DOHH2 (cell line): ENCODE results near the gene PNMA1.
A peak's percentile ranks its signal among the peaks of the same experiment; 100 is the strongest.

ENCODE experiments used
- H3F3A ChIP-seq: fragments of 200-600 bp; sonication (generic), shearing (Covaris generic); 2 replicates; pipeline ENCODE4 v1.6.0; 2016; ENCODE audit warnings: antibody characterized with exemption, mild to moderate bottlenecking; ENCODE audit not compliant: control insufficient read depth, insufficient read depth
- H3K27ac ChIP-seq: fragments of 200-600 bp; sonication (generic); 2 replicates; pipeline ENCODE4 v1.5.1; 2014; ENCODE audit warnings: low read depth, mild to moderate bottlenecking, low read length, moderate library complexity
- H3K27me3 ChIP-seq: fragments of 200-600 bp; sonication (generic); 2 replicates; pipeline ENCODE4 v1.6.1; 2014; ENCODE audit warnings: mild to moderate bottlenecking, low read length, mixed read lengths; ENCODE audit not compliant: control insufficient read depth
- H3K36me3 ChIP-seq: fragments of 200-600 bp; sonication (generic); 2 replicates; pipeline ENCODE4 v1.6.1; 2014; ENCODE audit warnings: mild to moderate bottlenecking, low read length, moderate library complexity, mixed read lengths; ENCODE audit not compliant: control insufficient read depth
- H3K4me1 ChIP-seq: fragments of 200-600 bp; sonication (generic); 2 replicates; pipeline ENCODE4 v1.6.1; 2014; ENCODE audit warnings: mild to moderate bottlenecking, low read length, mixed read lengths; ENCODE audit not compliant: control insufficient read depth
- H3K4me2 ChIP-seq: fragments of 200-600 bp; sonication (generic); 2 replicates; pipeline ENCODE4 v1.6.0; 2014; ENCODE audit warnings: mild to moderate bottlenecking, low read length, moderate library complexity
- H3K4me3 ChIP-seq: fragments of 200-600 bp; sonication (generic); 2 replicates; pipeline ENCODE4 v1.5.1; 2014; ENCODE audit warnings: mild to moderate bottlenecking, low read length, mixed read lengths
- H3K79me2 ChIP-seq: fragments of 200-600 bp; sonication (generic); 2 replicates; pipeline ENCODE4 v1.6.1; 2014; ENCODE audit warnings: mild to moderate bottlenecking, low read length, mixed read lengths; ENCODE audit not compliant: control insufficient read depth
- H3K9me2 ChIP-seq: fragments of 200-600 bp; sonication (generic); replicated peaks from 2 replicates; pipeline ENCODE4 v1.6.1; 2014; ENCODE audit warnings: mild to moderate bottlenecking, low read length, mixed read lengths; ENCODE audit not compliant: control insufficient read depth
- H3K9me3 ChIP-seq: fragments of 200-600 bp; sonication (generic); 2 replicates; pipeline ENCODE4 v1.6.1; 2014; ENCODE audit warnings: antibody characterized with exemption, low read length, mixed read lengths; ENCODE audit not compliant: control insufficient read depth, insufficient read depth
- H4K20me1 ChIP-seq: fragments of 200-600 bp; sonication (generic); 2 replicates; pipeline ENCODE4 v1.6.0; 2014; ENCODE audit warnings: low read depth, mild to moderate bottlenecking, antibody characterized with exemption, low read length, moderate library complexity; ENCODE audit not compliant: control insufficient read depth, insufficient read depth
- EZH2phosphoT487 ChIP-seq: fragments of 200-600 bp; sonication (generic); IDR thresholded peaks from 2 replicates; pipeline ENCODE4 v1.6.1; 2017; ENCODE audit warnings: borderline replicate concordance, mild to moderate bottlenecking, antibody characterized with exemption, low read length, moderate library complexity, mixed read lengths
- TF ChIP-seq, protein P1 (sequence below): fragments of 200-600 bp; sonication (generic); IDR thresholded peaks from one replicate; pipeline ENCODE4 v1.5.1; 2014; ENCODE audit warnings: antibody characterized with exemption, mild to moderate bottlenecking, low read depth, low read length; ENCODE audit not compliant: poor library complexity, severe bottlenecking

Gene PNMA1

DNA sequence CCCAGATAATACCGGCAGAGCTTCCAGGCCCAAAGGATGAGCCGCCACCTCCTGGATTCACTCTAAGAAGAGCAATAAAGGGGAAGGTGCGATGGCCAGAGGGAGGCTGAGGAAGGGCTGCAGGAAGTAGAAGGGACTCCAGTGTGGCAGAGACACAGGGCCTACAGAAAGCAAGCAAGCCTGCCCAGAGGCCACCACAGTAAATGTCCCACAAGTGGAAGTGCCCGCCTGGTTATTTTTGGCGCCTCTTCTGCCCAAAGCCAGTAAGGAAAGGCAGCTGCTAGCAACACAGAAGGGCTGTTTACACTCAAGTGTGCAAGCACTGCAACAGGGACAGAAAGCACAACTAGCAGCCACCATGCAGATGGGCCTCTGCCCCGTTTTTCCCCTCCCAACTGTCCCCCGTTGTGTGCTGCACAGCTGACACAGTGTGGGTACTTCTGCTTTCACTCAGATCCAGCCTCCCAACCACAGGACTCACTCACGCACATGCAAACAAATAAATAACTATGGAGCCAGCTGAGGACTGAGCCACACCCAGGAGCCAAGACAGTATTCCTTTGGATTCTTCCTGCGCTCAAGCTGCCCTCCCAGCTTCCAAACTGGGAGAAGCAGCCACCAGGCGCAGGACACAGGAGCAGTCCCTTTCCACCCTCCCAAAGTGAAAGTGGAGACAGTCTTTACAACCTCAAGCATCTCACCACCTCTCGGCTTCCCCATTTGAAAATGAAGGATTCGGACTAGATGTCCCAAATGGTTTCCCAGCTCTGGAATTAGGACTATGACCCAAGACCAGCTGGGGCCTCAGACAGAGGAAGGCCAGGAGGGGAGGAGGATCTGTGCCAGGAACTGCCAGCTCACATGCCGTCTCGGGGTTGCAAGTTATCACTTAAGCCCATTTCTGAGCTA is 40.0 kb upstream of the PNMA1 start:
- no peaks in the 10 kb centered on the region for H3K9me2 ChIP-seq
- H3K79me2 ChIP-seq: peaks cover 100% of the 10 kb centered on the region
- H3K27me3 ChIP-seq: no peaks in the 10 kb centered on the region
- no peaks in the 10 kb centered on the region for H3K9me3 ChIP-seq
- peaks cover 25% of the 10 kb centered on the region; the same call in 1 of the 2 replicates for H4K20me1 ChIP-seq
- H3K4me3 ChIP-seq: peak overlapping the region; percentile 83
- TF ChIP-seq, protein P1, sequence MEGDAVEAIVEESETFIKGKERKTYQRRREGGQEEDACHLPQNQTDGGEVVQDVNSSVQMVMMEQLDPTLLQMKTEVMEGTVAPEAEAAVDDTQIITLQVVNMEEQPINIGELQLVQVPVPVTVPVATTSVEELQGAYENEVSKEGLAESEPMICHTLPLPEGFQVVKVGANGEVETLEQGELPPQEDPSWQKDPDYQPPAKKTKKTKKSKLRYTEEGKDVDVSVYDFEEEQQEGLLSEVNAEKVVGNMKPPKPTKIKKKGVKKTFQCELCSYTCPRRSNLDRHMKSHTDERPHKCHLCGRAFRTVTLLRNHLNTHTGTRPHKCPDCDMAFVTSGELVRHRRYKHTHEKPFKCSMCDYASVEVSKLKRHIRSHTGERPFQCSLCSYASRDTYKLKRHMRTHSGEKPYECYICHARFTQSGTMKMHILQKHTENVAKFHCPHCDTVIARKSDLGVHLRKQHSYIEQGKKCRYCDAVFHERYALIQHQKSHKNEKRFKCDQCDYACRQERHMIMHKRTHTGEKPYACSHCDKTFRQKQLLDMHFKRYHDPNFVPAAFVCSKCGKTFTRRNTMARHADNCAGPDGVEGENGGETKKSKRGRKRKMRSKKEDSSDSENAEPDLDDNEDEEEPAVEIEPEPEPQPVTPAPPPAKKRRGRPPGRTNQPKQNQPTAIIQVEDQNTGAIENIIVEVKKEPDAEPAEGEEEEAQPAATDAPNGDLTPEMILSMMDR: no peak
- no peak for TF ChIP-seq EZH2phosphoT487
- peaks cover 89% of the 10 kb centered on the region for H3K4me1 ChIP-seq
- peak overlapping the region; percentile 97 for H3K27ac ChIP-seq
- H3F3A ChIP-seq: peaks cover 46% of the 10 kb centered on the region
- H3K36me3 ChIP-seq: peaks cover 84% of the 10 kb centered on the region
- peak overlapping the region; percentile 93 for H3K4me2 ChIP-seq

DNA sequence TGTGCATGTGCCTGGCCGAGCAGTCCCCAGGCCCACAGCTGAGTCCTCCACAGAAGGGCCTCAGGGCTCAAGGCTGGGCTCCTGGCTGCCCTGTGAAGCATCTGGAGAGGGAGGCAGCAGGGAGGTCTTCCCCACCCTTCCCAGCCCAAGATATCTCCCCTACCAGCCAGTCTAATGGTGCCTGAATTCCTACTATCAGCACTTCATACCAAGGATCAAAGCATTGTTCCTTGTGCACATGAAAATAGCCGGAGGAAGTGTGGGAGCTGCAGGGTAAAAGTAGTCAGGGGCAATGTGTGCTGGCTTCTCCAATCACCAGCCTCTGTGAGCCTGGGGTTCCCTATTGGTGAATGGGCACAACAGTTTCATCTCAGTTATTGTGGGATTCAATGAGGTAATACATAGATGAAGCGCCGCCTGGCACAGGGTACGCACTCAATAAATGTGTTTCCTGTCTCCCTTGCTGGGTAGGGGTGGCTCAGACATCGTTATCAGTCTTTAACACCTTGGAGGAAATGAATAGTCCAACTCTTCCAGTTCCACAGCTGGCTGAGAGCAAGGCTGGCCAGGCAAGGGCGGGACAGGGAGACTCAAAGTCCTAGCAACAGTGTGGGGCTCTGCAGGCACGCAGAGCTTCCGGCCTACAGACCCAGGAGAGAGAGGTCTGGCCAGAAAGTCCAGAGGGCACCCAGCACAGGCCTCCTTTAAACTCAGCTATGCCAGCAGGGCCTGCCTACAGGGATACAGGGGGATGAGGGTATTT is 39.1 kb upstream of the PNMA1 start:
- Histone ChIP-seq H3K4me2 (peak overlapping the region; percentile 93), H3K27me3 (no peaks in the 10 kb centered on the region), H3K36me3 (peaks cover 81% of the 10 kb centered on the region), H3F3A (peaks cover 44% of the 10 kb centered on the region), H3K4me1 (peaks cover 98% of the 10 kb centered on the region), H3K4me3 (peak overlapping the region; percentile 83), H3K9me2 (no peaks in the 10 kb centered on the region), H3K79me2 (peaks cover 100% of the 10 kb centered on the region), H4K20me1 (peaks cover 30% of the 10 kb centered on the region), H3K27ac (peak overlapping the region; percentile 97), H3K9me3 (no peaks in the 10 kb centered on the region)
- TF ChIP-seq, protein P1: no peak
- no peak for TF ChIP-seq EZH2phosphoT487

DNA sequence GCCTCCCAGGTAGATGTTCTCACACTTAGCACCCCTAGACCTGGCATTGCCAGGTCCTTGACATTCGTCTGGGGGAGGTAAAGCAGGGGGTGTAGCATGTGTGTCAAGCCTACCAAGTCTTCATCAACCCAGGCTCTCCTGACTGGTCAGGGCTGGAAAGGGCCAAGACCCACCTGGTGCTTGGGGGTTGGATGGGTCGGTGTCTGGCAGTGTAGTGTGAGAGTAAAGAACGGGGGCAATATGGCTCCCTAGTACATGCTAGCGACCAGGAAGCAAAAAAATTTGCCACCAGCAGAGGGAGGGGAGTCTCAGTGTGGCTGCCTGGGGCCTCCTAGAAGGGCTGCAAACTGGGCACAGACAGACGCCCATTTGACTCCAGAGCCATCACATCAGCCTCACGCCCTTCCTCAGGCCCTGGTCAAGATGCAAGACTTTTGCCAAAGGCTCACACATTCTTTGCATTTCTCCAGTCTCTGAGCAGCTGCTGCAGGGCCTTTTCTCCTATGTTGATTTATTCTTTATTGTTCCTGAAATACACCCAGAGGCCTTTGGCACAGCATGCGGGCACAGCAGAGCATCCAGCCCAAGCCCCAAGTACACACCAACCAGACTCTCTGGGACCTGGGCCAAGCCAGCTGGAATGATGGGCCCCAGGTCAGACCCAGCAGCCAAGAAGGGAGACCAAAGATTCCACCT is 38.3 kb upstream of the PNMA1 start:
- H3F3A ChIP-seq: peaks cover 39% of the 10 kb centered on the region
- peaks cover 38% of the 10 kb centered on the region for H4K20me1 ChIP-seq
- peaks cover 100% of the 10 kb centered on the region for H3K79me2 ChIP-seq
- TF ChIP-seq, protein P1: peak; percentile 59
- TF ChIP-seq EZH2phosphoT487: no peak
- H3K4me3 ChIP-seq: peak overlapping the region; percentile 83
- peak overlapping the region; percentile 97 for H3K27ac ChIP-seq
- H3K4me2 ChIP-seq: peak overlapping the region; percentile 93
- H3K9me2 ChIP-seq: no peaks in the 10 kb centered on the region
- peaks cover 81% of the 10 kb centered on the region for H3K36me3 ChIP-seq
- peaks cover 99% of the 10 kb centered on the region for H3K4me1 ChIP-seq
- no peaks in the 10 kb centered on the region for H3K9me3 ChIP-seq
- no peaks in the 10 kb centered on the region for H3K27me3 ChIP-seq
